ENCODE measurements around the gene UBE3D.
"Not testable (repeated sequence)": the region's sequence is repeated elsewhere in the genome, so short reads cannot be mapped to it uniquely, and the experiment has no call there.

UBE3D gene

DNA sequence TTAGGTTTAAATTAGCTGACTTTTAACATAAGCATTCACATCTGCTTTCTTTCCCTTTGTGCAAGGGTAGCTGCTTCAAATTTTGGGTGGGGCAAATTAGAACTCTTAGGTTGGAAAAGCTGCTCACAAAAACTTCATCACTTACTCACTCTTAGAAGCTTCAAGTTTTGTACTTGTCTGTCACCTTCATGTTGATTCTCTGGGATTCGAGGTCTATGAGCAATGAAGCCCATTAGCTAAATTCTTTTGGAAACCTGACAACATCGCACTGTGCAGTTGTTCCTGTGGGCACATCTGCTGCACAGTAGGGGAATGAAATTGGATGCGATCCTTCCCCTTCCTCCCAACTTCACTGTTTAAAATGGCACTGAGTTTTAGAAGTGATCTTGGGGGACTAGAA is 156.1 kb downstream of the UBE3D start:
- no peak for DNase-seq

DNA sequence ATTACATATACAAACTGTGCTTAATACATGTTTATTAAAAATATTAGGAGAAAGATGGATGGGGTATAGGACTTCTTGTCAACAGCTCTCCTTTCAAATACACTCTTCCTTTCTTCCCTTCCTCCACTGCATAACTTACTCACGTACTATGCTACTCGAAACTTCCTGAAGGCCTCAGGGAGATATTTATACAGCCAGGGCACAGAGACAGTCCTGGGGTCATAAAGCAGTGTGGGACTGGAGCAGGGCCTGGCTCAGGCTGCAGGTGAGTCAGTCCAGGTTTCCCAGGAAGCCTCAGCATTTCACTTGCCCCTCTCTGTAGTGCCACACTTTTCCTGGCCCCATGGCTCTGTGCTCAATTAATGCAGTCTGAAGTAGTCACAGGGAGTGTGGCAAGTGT is 157.0 kb downstream of the UBE3D start:
- DNase-seq, result no peak

DNA sequence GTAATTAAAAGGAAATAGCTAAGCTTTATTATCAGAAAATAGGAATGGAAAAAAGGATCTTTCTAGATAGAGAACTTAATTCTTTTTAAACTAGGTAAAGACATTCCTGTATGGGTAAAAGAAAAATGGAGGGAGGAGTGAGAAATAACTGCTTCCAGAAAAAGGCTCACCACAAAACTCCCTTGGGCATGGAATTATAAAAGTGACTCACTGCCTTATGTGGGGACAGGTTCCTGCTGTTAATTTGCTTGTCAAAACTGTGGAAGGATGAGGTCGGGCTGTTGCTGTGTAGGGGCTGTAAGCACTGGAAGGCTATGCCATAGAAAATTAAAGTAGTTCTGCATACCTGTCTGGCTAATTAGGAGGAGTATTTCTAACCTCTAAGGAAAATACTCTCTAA is 158.7 kb downstream of the UBE3D start:
- no peak for DNase-seq

DNA sequence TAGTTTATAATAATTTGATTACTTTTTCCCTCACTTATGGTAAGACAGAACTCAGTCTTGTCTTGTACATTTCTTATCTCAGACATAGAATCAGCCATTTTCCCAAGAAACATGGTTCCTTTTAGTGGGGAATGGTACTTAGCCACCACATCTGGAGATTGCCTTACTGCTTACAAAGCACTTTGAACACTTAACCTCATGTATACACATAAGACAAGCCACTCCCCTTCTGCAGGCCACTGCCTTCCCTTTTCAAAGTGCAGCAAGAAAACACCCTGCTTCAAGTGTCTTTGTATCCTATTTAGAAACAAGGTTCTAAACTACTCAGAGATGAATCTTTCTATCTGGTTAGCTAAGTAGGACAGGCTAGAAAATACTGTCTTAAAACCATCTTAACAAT is 159.2 kb downstream of the UBE3D start:
- DNase-seq, result no peak

DNA sequence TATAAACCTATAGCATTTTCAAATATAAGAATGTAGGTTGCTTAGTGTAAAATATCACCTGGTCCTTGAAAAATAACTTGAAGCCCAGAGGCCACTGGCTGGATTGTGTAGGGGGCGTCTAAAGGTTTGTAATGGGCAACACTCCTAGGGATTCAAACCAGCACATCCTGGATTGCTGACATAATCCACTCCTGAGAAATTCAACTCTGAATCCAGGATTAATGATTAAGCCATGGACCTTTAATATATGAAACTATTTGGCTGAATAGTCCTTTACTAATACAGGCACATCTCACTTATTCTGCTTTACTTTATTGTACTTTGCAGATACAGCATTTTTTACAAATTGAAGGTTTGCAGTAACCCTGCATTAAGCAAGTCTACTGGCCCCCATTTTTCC is 160.8 kb downstream of the UBE3D start:
- no peak for DNase-seq

DNA sequence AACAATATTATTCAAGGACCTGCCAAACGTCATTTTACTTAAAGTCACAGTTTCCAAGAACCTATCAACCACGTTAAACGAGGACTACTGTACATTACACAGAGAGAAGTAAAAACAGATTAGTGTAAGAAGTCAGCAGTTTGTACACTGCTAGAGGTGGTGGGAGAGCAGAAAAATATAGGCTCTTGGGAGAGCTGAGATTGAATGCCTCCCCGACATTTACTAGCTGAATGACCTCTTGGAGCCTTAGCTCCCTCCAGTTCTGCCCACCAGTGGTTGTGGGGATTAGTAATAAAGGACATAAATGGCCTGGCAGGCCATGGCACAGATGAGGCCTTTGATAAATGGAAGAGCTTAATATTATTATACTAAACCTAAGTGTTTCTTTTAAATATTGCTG is 161.4 kb downstream of the UBE3D start:
- no peak for DNase-seq

DNA sequence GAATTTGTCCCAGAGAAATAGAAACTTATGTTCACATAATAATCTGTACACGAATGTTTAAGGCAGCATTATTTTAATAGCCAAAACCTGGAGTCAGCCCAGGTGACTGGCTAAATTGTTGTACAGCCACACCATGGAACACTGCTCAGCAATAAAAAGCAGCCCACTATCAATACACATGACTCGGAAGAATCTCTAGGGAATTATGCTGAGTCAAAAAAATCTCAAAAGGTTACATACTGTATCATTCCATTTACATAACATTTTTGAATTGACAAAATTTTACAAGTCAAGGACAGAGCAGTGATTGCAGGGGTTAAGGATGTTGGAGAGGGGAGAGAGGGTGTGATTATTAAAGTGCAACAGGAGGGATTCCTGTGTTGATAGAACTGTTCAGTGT is 163.4 kb downstream of the UBE3D start:
- no peak for DNase-seq

DNA sequence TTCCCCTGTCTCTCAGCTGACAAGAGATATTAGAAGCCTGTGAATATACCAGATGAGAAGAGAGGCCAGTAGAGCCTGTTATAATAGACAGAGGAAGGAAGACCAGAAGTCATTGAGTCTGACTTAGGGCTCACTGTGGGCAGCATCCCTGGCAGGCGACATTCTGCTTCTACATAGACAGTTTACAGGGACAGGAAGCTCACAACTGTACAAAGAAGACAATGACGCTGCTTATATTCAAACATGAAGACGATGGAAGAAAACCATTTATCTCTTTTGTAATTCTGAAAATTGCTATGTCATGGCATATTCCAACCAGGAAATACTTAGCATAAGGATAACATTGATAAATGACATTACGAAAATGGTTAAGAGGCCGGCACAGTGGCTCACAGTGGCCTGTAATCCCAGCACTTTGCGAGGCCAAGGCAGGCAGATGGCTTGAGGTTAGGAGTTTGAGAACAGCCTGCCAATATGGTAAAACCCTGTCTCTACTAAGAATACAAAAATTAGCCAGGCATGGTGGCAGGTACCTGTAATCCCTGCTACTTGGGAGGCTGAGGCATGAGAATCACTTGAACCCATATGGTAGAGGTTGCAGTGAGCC is 170.9 kb downstream of the UBE3D start:
- no peak for DNase-seq

DNA sequence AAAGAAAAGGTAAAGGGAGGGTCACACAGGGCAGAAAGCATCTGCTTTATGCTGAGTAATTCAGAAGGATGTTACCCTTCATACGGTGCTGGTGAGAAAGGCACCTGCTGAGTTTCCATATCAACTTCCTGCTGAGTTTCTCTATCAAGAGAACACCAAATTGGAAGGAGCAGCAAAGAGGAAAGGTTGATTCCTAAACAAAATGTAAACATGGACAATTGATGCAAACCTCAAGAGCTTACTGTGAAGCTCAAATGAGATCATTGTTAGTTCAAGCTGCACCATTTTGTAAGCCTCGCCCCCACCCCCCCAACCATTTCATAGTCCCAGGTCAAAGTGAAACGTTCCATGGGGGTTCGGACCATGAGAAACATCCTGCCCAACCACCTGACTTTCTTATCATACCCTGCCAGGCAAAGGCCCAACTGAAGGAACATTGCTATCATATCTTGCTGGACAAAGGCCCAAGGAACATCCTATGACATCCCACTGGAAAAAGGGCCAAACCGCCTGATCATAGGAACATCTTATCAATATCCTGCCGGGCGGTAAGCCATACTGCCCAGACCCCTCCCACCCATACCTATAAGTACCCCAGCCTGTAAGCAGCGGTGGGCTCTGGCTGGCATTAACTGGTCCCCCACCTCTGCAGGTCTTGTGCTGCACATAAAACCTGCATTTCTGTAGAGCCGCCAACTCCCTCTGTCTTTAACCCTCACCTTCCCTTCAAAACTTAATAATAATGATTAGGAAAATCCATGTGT is 171.6 kb downstream of the UBE3D start:
- no peak for DNase-seq

DNA sequence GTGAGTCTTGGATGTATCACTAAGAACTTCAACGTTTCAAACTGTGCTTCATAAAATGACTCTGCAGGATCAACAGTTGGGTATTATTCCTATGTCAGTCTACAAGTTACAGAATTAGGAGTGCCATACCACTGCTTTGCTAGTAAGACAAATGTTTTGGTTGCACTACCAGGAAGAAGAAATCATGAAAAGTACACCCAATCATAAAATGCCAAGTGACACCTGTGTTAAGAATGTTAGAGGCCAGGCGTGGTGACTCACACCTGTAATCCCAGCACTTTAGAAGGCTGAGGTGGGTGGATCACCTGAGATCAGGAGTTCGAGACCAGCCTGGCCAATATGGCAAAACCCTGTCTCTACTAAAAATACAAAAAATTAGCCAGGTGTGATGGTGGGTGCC is 174.1 kb downstream of the UBE3D start:
- not testable (repeated sequence) for DNase-seq

DNA sequence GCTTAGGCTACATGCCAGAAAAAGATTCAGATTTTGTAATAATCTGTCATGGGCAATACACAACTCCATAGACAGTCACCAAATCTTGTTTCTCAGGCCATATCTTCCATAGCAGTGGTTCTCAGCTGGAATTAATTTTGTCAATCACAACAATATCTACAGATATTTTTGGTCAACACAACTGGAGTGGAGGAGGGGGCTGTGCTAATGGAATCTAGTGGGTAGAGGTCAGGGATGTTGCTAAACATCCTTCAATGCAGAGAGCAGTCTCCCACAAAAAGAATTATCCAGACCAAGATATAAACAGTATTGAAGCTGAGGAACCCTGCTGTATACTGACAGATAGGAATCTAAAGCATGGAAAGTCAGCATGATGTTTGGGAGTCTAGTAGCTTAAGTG is 174.6 kb downstream of the UBE3D start:
- no peak for DNase-seq

DNA sequence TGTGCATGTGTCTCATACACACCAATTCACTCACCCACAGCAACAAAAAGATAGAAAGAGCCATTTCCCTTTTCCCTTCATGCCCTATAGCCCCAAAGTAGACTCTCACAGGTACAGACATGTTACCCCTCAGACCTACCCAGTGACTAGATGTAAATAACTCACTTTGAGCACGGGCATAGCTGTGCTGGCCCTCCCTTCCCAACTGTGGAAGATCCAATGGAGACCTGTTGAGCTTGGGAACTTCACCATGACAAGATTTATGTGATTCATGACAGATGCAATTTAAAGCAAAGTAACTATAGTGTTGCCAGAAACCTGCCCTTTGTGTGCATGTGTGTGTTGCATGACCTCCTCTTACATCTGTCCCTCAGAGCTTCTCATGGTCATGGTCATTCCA is 175.4 kb downstream of the UBE3D start:
- DNase-seq, result no peak

DNA sequence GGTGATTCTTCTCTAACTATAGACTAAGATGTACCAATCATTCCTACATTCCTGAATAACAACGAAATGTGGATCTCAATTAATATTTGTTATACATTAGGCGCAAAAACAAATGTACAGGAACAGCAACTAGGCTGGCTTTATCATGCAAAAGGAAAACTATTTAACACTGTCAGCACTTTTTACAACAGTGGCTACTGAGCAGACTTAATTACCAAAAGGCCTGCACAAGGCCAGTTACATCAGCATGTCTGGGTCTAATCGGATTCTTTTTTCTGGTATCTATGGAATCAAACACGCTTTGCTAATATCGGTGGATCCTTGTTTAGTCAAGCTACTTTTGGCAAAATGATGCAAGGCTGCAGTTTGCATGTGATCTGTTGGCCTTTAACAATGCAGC is 176.5 kb downstream of the UBE3D start:
- no peak for DNase-seq

DNA sequence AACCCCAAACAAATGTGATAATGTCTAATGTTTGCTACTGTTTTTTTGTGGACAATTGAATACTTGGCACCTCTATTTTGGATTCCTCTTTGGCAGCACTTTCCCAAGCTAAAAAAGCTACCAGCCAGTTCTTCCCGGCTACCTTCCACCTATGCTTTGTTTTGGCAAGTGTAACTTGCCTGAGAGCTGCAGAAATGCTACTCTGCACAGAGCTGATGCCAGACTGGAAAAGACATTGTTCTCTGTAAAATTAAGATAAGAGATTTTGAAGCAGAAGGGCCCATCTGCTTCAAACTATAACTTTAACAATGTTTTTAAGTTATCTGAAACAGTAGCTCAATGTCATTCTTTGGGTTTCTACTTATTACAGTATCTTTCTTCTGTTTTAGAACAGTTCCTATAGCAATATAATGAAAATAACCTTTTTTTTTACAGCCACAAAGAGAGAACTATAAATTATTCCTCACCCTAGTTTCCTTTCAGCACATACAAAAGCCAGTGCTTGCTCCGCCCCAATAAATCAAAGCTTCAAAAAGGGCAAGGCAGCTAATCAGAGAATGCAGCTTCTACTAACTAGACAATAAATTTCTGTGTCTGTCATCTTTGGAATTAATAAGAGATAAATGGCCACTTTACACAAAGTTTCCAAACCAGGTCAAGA is 183.1 kb downstream of the UBE3D start:
- DNase-seq, result no peak

DNA sequence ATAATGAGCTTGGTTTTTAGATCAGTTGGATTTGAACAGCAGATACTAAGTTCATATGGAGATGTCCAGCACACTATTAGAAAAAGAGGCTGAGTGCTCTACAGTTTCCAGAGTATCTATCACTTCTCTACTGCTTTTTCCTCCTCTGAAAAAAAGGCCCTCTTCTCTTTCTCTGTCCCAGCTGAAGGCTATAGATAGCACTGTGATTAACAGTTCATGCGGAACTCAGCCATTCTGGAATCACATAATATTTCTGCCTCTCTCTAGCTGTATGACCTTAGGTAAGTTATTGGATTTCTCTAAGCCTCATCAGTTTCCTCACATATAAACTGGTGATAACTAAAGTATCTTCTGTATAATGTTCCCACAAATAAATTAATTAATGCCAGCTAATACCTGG is 184.1 kb downstream of the UBE3D start:
- DNase-seq, result no peak

DNA sequence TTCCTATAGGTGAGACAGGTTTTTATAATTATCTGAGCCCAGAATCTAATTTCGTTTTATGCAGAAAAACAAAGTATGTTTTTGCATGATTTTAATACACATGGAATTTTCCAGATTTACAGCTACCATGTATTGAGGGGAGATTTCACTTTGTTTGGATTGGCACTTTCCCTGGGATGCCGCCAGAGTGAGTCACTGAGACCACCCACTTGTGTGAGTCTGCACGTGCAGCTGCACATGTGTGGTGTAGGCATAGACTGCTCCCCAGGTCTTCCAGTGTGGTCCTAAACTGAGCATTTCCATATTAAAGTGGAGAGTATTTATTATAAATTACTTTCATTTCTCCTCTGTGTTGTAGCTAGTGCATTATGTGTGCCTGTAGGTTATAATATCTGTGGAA is 186.8 kb downstream of the UBE3D start:
- DNase-seq, result no peak

DNA sequence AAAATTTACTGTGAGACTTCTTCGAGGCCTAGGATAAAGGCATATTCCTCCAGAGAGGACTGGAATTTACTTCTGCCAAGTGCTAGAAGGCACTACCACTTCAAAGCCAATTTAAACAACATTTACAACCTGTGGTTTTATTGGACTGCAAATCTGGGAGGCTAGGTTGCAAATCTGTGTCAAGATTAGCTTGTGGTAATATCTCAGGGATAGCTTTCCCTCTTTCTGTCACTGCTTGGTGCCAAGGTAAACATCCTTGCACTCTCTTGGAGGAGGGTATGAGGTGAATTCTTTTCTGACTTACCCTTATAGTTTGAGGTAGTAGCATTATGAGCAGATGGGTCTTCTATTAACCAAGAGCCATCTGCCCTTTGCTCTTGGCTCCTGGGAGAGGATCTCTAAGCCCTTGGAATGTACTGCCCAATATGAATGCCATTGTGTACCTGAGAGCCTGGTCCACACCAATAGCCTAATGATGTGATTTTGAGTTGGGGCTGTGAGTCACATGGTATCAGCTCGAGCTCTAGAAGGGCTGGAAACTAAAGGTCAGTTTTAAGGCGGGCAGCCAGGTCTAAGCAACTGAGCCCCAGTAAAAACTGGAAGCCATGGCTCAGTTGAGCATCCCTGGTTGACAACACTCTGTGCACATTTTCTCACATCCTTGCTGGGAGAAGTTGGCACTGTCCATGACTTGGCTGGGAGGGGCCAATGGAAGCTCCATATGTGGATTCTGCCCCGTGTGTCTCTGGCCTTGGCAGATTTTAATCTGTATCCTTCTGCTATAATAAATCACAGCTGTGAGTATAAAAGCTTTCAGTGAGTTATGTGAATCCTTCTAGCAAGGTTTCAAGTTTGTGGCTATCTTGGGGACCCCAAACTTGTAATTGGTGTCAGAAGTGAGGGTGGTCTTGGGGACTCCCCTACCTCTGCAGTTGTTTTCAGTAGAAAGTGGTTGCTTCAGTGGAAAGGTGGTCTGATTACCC is 188.1 kb downstream of the UBE3D start:
- DNase-seq, result no peak

DNA sequence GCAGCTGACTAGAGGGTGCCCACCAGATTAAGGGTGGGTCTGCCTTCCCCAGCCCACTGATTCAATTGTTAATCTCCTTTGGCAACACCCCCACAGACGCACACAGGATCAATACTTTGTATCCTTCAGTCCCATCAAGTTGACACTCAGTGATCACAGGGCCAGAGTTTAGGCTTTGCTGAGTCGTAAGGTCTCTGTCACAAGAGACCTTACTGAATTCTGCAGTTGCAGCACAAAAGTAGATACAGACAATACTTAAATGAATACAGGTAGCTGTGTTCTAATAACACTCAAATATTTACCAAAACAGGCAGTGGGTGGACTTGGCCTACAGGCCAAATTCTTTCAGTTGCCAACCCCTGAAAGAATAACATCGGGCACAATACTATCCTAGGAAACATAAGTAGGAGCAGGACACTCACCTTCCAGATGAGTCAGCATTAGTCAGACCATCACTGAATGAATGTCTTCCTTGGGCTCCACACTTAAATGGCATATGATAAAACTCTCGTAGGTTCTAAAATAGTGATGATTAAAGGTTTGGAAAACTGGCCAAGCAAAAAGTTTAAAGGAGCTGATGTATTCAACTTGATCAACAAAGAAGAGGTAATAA is 190.0 kb downstream of the UBE3D start:
- no peak for DNase-seq

DNA sequence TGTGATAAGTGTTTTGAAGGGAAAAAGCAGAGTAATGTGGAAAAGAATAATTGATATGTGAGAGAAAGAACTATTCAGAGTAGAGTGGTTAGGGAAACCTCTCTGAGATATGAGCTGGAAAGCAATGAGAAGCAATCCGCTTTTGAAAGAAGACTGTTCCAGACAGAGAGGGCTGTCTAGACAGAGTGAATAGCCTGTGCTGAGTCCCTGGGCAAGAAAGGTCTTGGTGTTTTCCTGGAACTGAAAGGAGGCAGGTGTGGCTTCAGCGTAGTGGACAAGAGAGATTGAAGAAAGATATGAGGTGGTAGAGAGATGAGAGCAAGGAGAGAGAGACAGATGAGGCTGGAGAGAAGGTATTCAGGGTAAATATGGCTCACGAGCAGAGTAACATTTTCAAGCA is 190.8 kb downstream of the UBE3D start:
- DNase-seq, result no peak

DNA sequence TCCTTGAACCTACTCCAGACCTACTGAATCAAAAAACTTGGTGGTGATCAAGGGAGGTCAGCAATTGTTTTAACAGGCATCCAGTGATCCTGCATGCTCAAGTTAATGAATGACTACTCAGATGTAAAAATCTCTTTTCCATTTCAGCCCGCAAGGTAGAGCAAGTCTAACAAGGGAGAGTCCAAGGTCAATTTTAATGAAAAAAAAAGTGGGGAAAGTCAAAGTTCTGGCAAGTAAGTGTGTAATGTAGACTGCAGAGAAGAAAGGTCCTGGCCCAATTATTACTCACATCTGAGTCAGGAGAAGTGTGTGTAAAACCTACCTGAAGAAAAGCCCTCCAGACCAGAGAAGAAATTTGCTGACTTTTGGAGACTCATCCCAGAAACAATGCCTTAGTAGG is 193.5 kb downstream of the UBE3D start:
- no peak for DNase-seq

DNA sequence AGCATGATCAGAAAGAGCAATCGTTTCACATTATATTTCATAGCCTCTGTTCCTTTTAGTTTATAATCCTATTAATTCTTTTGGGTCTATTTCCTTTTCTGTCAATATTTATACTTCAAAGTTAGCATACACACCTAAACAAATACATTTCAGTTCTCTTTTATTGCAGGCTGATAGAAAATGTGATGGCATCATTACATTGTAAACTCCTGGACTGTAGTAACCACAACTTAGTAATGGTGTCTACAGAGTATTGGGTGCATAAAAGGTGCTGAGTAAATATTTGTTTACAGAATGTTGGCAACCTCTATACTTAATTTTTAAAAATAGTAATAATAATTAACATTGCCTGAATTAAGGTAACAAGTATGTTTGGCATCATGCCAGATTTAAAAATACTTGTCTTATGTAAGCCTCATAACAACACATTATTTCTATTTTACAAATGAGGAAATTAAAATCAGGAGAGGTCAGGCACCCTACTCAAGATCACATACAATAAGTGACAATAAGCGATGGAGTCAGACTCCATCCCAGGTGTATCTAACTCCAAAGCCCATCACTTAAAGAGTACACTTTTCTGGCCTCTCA is 195.0 kb downstream of the UBE3D start:
- DNase-seq, result no peak

DNA sequence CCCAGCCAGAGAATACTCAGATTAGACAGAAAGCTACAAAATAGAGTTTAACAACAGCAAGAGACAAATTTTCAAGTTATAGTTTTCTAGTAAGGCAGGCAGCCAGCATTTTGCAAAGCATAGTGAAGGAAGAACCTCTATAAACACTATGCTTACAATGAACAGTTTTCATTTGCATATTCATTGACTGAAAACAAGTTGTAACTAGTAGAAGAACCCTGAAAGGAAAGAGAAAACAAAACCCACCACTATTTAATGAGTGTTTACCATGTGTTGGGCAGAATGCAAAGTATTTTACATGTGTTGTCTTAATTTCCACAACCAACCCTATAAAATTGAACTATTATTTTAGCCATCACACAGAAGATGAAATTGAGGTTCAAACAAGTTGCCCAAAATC is 196.1 kb downstream of the UBE3D start:
- DNase-seq, result no peak

Data from RPMI8226 (cell line).